Stomach (tissue), 9 donors: ENCODE measurements around the gene ARMH1. TPM values are rescaled to one million over a fixed set of nuclear protein-coding genes. Genes with fewer than 3 reads are reported as not detected.

Source experiments
- DNase-seq, 2 donors: peaks; one replicate each; pipeline versions ENCODE4 v3.0.0 to v3.0.0-alpha.2; 2013 to 2019
- H3K27ac ChIP-seq, 5 donors: fragments of 200-600 bp in 4 of 5; sonication (generic) in 4 of 5; one replicate each; pipeline ENCODE4 v1.5.1; 2013 to 2019; ENCODE audit warnings: mild to moderate bottlenecking in 1 of 5, moderate library complexity in 1 of 5
- H3K27me3 ChIP-seq, 3 donors: fragments of 200-600 bp; sonication (generic); one replicate each; pipeline ENCODE4 v1.5.1; 2017 to 2019; ENCODE audit warnings: mixed run types in 1 of 3
- H3K36me3 ChIP-seq, 4 donors: fragments of 200-600 bp; sonication (generic); 1 replicate in 3 of 4; 2 replicates in 1 of 4; pipeline ENCODE4 v1.5.1; 2016 to 2019
- H3K4me1 ChIP-seq, 4 donors: fragments of 200-600 bp; sonication (generic); one replicate each; pipeline ENCODE4 v1.5.1; 2016 to 2019
- H3K4me3 ChIP-seq, 4 donors: fragments of 200-600 bp; sonication (generic) in 3 of 4; one replicate each; pipeline ENCODE4 v1.5.1; 2016 to 2019; ENCODE audit warnings: mild to moderate bottlenecking in 1 of 4
- H3K9me3 ChIP-seq, 4 donors: fragments of 200-600 bp; sonication (generic); one replicate each; pipeline ENCODE4 v1.5.1; 2016 to 2019
- CTCF ChIP-seq, 7 experiments: fragments of 450-650 bp in 4 of 7; fragments of 200-600 bp in 3 of 7; sonication (generic) in 3 of 7; IDR thresholded peaks; one replicate each; pipeline ENCODE4 v1.5.1; 2016 to 2019; ENCODE audit warnings: antibody characterized with exemption in 7 of 7, control low read depth in 2 of 7, mild to moderate bottlenecking in 1 of 7
- EP300 ChIP-seq: sonication (generic); formaldehyde crosslinking; IDR thresholded peaks from one replicate; pipeline ENCODE4 v1.6.1; 2017; ENCODE audit warnings: antibody characterized with exemption
- POLR2A ChIP-seq, 4 donors: fragments of 450-650 bp; IDR thresholded peaks; one replicate each; pipeline ENCODE4 v1.6.1; 2016; ENCODE audit warnings: antibody characterized with exemption in 4 of 4, control low read depth in 2 of 4, mild to moderate bottlenecking in 1 of 4, moderate library complexity in 1 of 4
- POLR2AphosphoS5 ChIP-seq, 3 donors: sonication (generic); formaldehyde crosslinking; IDR thresholded peaks; one replicate each; pipeline ENCODE4 v1.6.1; 2016; ENCODE audit warnings: antibody characterized with exemption in 3 of 3
- WGBS, 5 donors: extraction: QIAGEN DNeasy Blood & Tissue Kit in 3 of 5; methylation state at CpG; one replicate each; pipeline versions ENCODE4 v1.1.5 to v1.1.7; 2013 to 2018; 5-methylcytosine and 5-hydroxymethylcytosine counted together
- intact Hi-C: fragments of 100-400 bp; cut with DNase I; formaldehyde crosslinking; loops from one replicate; pipeline ENCODE4 v1.15.1; 2023; ENCODE audit warnings: low total_unique reads
- polyA plus RNA-seq, 3 donors: library from polyadenylated mRNA; stranded (reverse); fragments of 200-250 nt; gene quantifications; one replicate each; pipeline ENCODE4 v1.2.3, GENCODE V29; 2013
- total RNA-seq, 5 donors: library from RNA; depleted of rRNA; stranded (reverse); fragments of >200 nt; gene quantifications; one replicate each; pipeline versions ENCODE4 v1.1.0 to v1.2.3, GENCODE V29; 2014 to 2016
- donor health status: healthy with polysubstance abuse.
- donor health status: Bipolar disorder and iron deficiency.
- donor health status: healthy.

ARMH1 gene
- total and polyA plus RNA-seq, 8 donors: 3.3 to 8.6 (median 4.4) TPM; not detected in 3

- H3K27me3 ChIP-seq: no peaks in the 10 kb centered on the region
- intact Hi-C loops: no loop called here
- no peak for TF ChIP-seq POLR2A (IDR thresholded peaks at IDR 0.05)
- no peak for TF ChIP-seq POLR2AphosphoS5 (IDR thresholded peaks at IDR 0.05)
- DNase-seq: no peak
- no peak overlapping the region for H3K4me3 ChIP-seq
- WGBS, 5 donors: 89 to 97% (median 93%) methylated on average over 4 of the region's 4 CpGs
- no peaks in the 10 kb centered on the region for H3K9me3 ChIP-seq
- H3K4me1 ChIP-seq: no peaks in the 10 kb centered on the region
- H3K27ac ChIP-seq: no peak overlapping the region
- H3K36me3 ChIP-seq: no peaks in the 10 kb centered on the region
Observed at GRCh38 chr1:44685218-44685617, 10.7 kb downstream of the ARMH1 start.

- H3K4me1 ChIP-seq: no peaks in the 10 kb centered on the region
- no peak overlapping the region for H3K4me3 ChIP-seq
- H3K27ac ChIP-seq: no peak overlapping the region
- TF ChIP-seq CTCF (IDR thresholded peaks at IDR 0.05) (no peak), EP300 (no peak), POLR2A (IDR thresholded peaks at IDR 0.05) (no peak)
- H3K27me3 ChIP-seq: no peaks in the 10 kb centered on the region
- no peaks in the 10 kb centered on the region for H3K9me3 ChIP-seq
- WGBS, 5 donors: 80 to 89% (median 83%) methylated on average over 8 of the region's 8 CpGs
- DNase-seq: no peak
- H3K36me3 ChIP-seq: no peaks in the 10 kb centered on the region
- intact Hi-C loops: no loop called here
Observed at GRCh38 chr1:44685881-44686280, 11.4 kb downstream of the ARMH1 start.

- intact Hi-C loops: no loop called here
- 81 to 88% (median 84%) methylated on average over 12 of the region's 12 CpGs for WGBS, 5 donors
- Histone ChIP-seq H3K9me3 (no peaks in the 10 kb centered on the region), H3K27me3 (no peaks in the 10 kb centered on the region), H3K4me1 (no peaks in the 10 kb centered on the region), H3K27ac (no peak overlapping the region), H3K36me3 (no peaks in the 10 kb centered on the region), H3K4me3 (no peak overlapping the region)
- DNase-seq: no peak
- TF ChIP-seq POLR2A (IDR thresholded peaks at IDR 0.05) (no peak), EP300 (no peak), CTCF (IDR thresholded peaks at IDR 0.05) (no peak)
Observed at GRCh38 chr1:44688760-44689446, 14.4 kb downstream of the ARMH1 start.

GRCh38 chr1:44689447-44689765 is 14.9 kb downstream of the ARMH1 start:
- Histone ChIP-seq H3K27me3 (no peaks in the 10 kb centered on the region), H3K36me3 (no peaks in the 10 kb centered on the region), H3K9me3 (no peaks in the 10 kb centered on the region), H3K27ac (no peak overlapping the region), H3K4me1 (no peaks in the 10 kb centered on the region), H3K4me3 (no peak overlapping the region)
- WGBS, 5 donors: 67 to 88% (median 76%) methylated on average over 3 of the region's 3 CpGs
- intact Hi-C loops: no loop called here
- DNase-seq: no peak
- TF ChIP-seq CTCF (IDR thresholded peaks at IDR 0.05) (no peak), POLR2AphosphoS5 (IDR thresholded peaks at IDR 0.05) (no peak), POLR2A (IDR thresholded peaks at IDR 0.05) (no peak), EP300 (no peak)

- intact Hi-C loops: no loop called here
- 77 to 96% (median 88%) methylated on average over 2 of the region's 2 CpGs for WGBS, 5 donors
- H3K36me3 ChIP-seq: no peaks in the 10 kb centered on the region
- H3K27me3 ChIP-seq: no peaks in the 10 kb centered on the region
- no peak overlapping the region for H3K4me3 ChIP-seq
- no peaks in the 10 kb centered on the region for H3K9me3 ChIP-seq
- TF ChIP-seq POLR2A (IDR thresholded peaks at IDR 0.05): no peak
- TF ChIP-seq EP300: no peak
- TF ChIP-seq CTCF (IDR thresholded peaks at IDR 0.05): no peak
- no peak for TF ChIP-seq POLR2AphosphoS5 (IDR thresholded peaks at IDR 0.05)
- H3K4me1 ChIP-seq: no peaks in the 10 kb centered on the region
- DNase-seq: no peak
- no peak overlapping the region for H3K27ac ChIP-seq
Observed at GRCh38 chr1:44693159-44693558, 18.6 kb downstream of the ARMH1 start.
